ENCODE results near the gene CHD9NB. TPM values are rescaled to one million over a fixed set of nuclear protein-coding genes. Genes with fewer than 3 reads are reported as not detected.
A peak's percentile ranks its signal among the peaks of the same experiment; 100 is the strongest.

CHD9NB gene
- total and polyA plus RNA-seq, 2 of the 4 experiments (the other 2 are of a cell fraction), result 0.94 to 1.1 TPM

- peak; percentile 78 for TF ChIP-seq CEBPB (IDR thresholded peaks at IDR 0.05; ENCODE audit: low read depth, low read length)
- TF ChIP-seq BHLHE40 (IDR thresholded peaks at IDR 0.05; ENCODE audit: low read depth, low read length), result peak; percentile 32; the same call in 1 of the 2 replicates
- TF ChIP-seq RAD21 (IDR thresholded peaks at IDR 0.05; ENCODE audit: low read length), result no peak
These were observed 27.8 kb upstream of the CHD9NB start (continued) for GRCh38 chr16:53080345-53081031.

- Histone ChIP-seq H3K9ac (ENCODE audit: low read depth, low read length) (no peak overlapping the region), H3K18ac (ENCODE audit: low read depth, low read length) (peak overlapping the region; percentile 7; the same call in 1 of the 2 replicates), H2BK20ac (ENCODE audit: low read depth, low read length) (no peak overlapping the region), H4K20me1 (ENCODE audit: insufficient read depth, low read length) (peaks cover 13% of the 10 kb centered on the region; the same call in 1 of the 2 replicates), H3K36me3 (ENCODE audit: control insufficient read depth, insufficient read depth, low read length) (no peaks in the 10 kb centered on the region), H3K4me2 (ENCODE audit: low read depth, low read length) (no peak overlapping the region), H2AK9ac (replicated peaks; ENCODE audit: low read depth, low read length, poor library complexity) (no peak overlapping the region), H4K91ac (ENCODE audit: insufficient read depth, low read depth, low read length) (no peak overlapping the region), H3K4ac (ENCODE audit: low read depth, low read length) (no peak overlapping the region), H2AFZ (replicated peaks; ENCODE audit: low read length, poor library complexity) (no peak overlapping the region), H3K79me1 (ENCODE audit: low read depth in 1 of 2, low read length in 2 of 2) (peaks cover 39 to 59% of the 10 kb centered on the region in 2 experiments), H4K5ac (ENCODE audit: low read depth, low read length) (peak overlapping the region; percentile 19; the same call in 1 of the 2 replicates), H3K4me1 (ENCODE audit: control insufficient read depth, insufficient read depth, low read length) (peaks cover 17% of the 10 kb centered on the region), H2BK15ac (ENCODE audit: low read depth, low read length) (no peak overlapping the region), H3K9me3 (ENCODE audit: control insufficient read depth, insufficient read depth, low read length) (no peaks in the 10 kb centered on the region), H4K8ac (ENCODE audit: low read depth in 2 of 2, low read length in 2 of 2) (no peak overlapping the region), H3K27ac (ENCODE audit: insufficient read depth, low read length) (no peak overlapping the region), H3K27me3 (ENCODE audit: control insufficient read depth, insufficient read depth, low read length) (no peaks in the 10 kb centered on the region), H2AK5ac (ENCODE audit: low read depth, low read length) (no peak overlapping the region), H3K4me3 (ENCODE audit: insufficient read depth, low read depth, low read length) (no peak overlapping the region), H2BK120ac (ENCODE audit: low read depth, low read length) (no peak overlapping the region), H3K9me1 (ENCODE audit: insufficient read depth, low read length) (peaks cover 31% of the 10 kb centered on the region), H3K14ac (replicated peaks; ENCODE audit: low read depth, low read length) (no peak overlapping the region), H3K23ac (ENCODE audit: low read depth, low read length) (peak overlapping the region; percentile 16; the same call in 1 of the 2 replicates), H2BK5ac (ENCODE audit: low read depth, low read length, poor library complexity, severe bottlenecking) (no peak overlapping the region), H3K56ac (ENCODE audit: extremely low read depth, insufficient read depth, low read length) (no peak overlapping the region)
- DNase-seq (peak; percentile 53), ATAC-seq (ENCODE audit: low read depth) (no peak)
- TF ChIP-seq, protein P1, sequence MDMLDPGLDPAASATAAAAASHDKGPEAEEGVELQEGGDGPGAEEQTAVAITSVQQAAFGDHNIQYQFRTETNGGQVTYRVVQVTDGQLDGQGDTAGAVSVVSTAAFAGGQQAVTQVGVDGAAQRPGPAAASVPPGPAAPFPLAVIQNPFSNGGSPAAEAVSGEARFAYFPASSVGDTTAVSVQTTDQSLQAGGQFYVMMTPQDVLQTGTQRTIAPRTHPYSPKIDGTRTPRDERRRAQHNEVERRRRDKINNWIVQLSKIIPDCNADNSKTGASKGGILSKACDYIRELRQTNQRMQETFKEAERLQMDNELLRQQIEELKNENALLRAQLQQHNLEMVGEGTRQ (IDR thresholded peaks at IDR 0.05; ENCODE audit: low read depth, low read length), result no peak
- TF ChIP-seq NFE2L2 (IDR thresholded peaks at IDR 0.05; ENCODE audit: low read depth, low read length) (peak; percentile 69), SMC3 (IDR thresholded peaks at IDR 0.05; ENCODE audit: low read depth, low read length) (no peak)
- TF ChIP-seq, protein P2, sequence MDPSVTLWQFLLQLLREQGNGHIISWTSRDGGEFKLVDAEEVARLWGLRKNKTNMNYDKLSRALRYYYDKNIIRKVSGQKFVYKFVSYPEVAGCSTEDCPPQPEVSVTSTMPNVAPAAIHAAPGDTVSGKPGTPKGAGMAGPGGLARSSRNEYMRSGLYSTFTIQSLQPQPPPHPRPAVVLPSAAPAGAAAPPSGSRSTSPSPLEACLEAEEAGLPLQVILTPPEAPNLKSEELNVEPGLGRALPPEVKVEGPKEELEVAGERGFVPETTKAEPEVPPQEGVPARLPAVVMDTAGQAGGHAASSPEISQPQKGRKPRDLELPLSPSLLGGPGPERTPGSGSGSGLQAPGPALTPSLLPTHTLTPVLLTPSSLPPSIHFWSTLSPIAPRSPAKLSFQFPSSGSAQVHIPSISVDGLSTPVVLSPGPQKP (IDR thresholded peaks at IDR 0.05; ENCODE audit: borderline replicate concordance, low read depth, low read length), result no peak
- POLR2A ChIA-PET (ENCODE audit: unreplicated experiment), result no interaction called here
- CTCF ChIA-PET, result interaction anchor here (1.3 kb wide), 1 partner anchor 13 kb away, joined by 3 read pairs; no protein-coding TSS in a partner anchor
- in situ Hi-C loops (cut with MboI; ENCODE audit: low sequenced_read_pairs) (no loop called here), intact Hi-C loops (cut with micrococcal nuclease) (no loop called here), dilution Hi-C loops (cut with HindIII; ENCODE audit: low sequenced_read_pairs, unreplicated experiment) (no loop called here)
- no CpG with 5 or more reads among the region's 6 CpGs for WGBS, 2 experiments (ENCODE audit: extremely low coverage in 2 of 2, insufficient read length in 1 of 2)
- BruUV-seq (replicated peaks), result no TSS peak
These were observed 26.2 kb upstream of the CHD9NB start for GRCh38 chr16:53078765-53079485.

Measured in IMR-90 (cell line).